Gastrocnemius medialis (tissue), 4 donors: ENCODE results near the gene CDCA4.

Source experiments
- POLR2A ChIP-seq, 2 donors: fragments of 450-650 bp; IDR thresholded peaks; one replicate each; pipeline ENCODE4 v1.6.1; 2017; ENCODE audit warnings: antibody characterized with exemption in 2 of 2, mild to moderate bottlenecking in 2 of 2, moderate library complexity in 2 of 2
- TF ChIP-seq, protein P1 (sequence below), 5 experiments: fragments of 450-650 bp in 3 of 5; fragments of 200-600 bp in 2 of 5; sonication (generic) in 2 of 5; IDR thresholded peaks in 4 of 5; conservative IDR thresholded peaks in 1 of 5; 1 replicate in 4 of 5; 2 replicates in 1 of 5; pipeline ENCODE4 v1.5.1; 2016 to 2019; ENCODE audit warnings: antibody characterized with exemption in 5 of 5, mild to moderate bottlenecking in 3 of 5, moderate library complexity in 3 of 5

DNA sequence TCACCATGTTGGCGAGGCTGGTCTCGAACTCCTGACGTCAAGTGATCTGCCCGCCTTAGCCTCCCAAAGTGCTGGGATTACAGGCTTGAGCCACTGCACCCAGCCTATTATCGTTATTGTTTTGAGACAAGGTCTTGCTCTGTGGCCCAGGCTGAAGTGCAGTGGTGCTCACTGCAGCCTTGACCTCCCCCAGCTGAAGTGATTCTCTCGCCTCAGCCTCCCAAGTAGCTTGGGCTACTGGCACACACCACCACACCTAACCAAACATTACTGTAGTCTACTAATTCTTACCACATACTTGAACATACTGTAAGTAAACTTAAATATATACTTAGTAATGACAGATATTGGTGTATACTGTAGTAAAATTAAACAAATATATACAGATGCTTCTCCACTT, 4.5 kb upstream of the CDCA4 start:
- TF ChIP-seq, protein P1, sequence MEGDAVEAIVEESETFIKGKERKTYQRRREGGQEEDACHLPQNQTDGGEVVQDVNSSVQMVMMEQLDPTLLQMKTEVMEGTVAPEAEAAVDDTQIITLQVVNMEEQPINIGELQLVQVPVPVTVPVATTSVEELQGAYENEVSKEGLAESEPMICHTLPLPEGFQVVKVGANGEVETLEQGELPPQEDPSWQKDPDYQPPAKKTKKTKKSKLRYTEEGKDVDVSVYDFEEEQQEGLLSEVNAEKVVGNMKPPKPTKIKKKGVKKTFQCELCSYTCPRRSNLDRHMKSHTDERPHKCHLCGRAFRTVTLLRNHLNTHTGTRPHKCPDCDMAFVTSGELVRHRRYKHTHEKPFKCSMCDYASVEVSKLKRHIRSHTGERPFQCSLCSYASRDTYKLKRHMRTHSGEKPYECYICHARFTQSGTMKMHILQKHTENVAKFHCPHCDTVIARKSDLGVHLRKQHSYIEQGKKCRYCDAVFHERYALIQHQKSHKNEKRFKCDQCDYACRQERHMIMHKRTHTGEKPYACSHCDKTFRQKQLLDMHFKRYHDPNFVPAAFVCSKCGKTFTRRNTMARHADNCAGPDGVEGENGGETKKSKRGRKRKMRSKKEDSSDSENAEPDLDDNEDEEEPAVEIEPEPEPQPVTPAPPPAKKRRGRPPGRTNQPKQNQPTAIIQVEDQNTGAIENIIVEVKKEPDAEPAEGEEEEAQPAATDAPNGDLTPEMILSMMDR (IDR thresholded peaks at IDR 0.05 in 4 of 5, conservative IDR thresholded peaks at IDR 0.05 in 1 of 5), result no peak
- no peak for TF ChIP-seq POLR2A (IDR thresholded peaks at IDR 0.05)
